GM12878 (cell line): ENCODE measurements around the gene SPOCD1. TPM values are rescaled to one million over a fixed set of nuclear protein-coding genes. Genes with fewer than 3 reads are reported as not detected.

Experiments used
- ATAC-seq: fragments of 200-7000 bp; cut with Tn5 transposase; 3 replicates; pipeline ENCODE4 v1.9.1; 2020; ENCODE audit warnings: mild to moderate bottlenecking, moderate library complexity
- BruUV-seq: library from RNA; stranded (reverse); fragments of 400-500 nt; replicated peaks from 2 replicates; lab custom pipeline; 2021; lab: Mats Ljungman, UMichigan
- CTCF ChIA-PET: fragments of 300-600 bp; sonication (Branson Sonifier 250); formaldehyde crosslinking; extraction: SDS; loops from one replicate; lab custom pipeline; 2021; ENCODE audit warnings: inconsistent platforms; lab: Yijun Ruan, JAX
- POLR2A ChIA-PET: fragments of 350-600 bp; formaldehyde crosslinking; extraction: SDS; loops from one replicate; lab custom pipeline; 2021; ENCODE audit warnings: inconsistent platforms; lab: Charles Lee
- RAD21 ChIA-PET: fragments of 300-600 bp; sonication (Branson Sonifier 250); formaldehyde crosslinking; loops from one replicate; lab custom pipeline; 2023; ENCODE audit warnings: antibody characterized with exemption; ENCODE audit not compliant: unreplicated experiment; lab: Charles Lee
- SMC1A ChIA-PET: fragments of 300-600 bp; sonication (Branson Sonifier 250); formaldehyde crosslinking; loops from one replicate; lab custom pipeline; 2023; ENCODE audit not compliant: unreplicated experiment, uncharacterized antibody; lab: Charles Lee
- DNase-seq: peaks from one replicate; pipeline ENCODE4 v3.0.0-alpha.2; 2011; ENCODE audit warnings: low read depth, low spot score
- FAIRE-seq: peaks from 3 replicates; lab custom pipeline; 2011; peaks lifted over from hg19 to GRCh38; lab: Jason Lieb, UNC
- H2AFZ ChIP-seq: 2 replicates; pipeline ENCODE4 v1.6.0; 2011; ENCODE audit warnings: low read depth, low read length, control low read depth; ENCODE audit not compliant: control insufficient read depth
- H3K27ac ChIP-seq: 2 replicates; pipeline ENCODE4 v1.5.1; 2011; ENCODE audit warnings: control low read depth; ENCODE audit not compliant: control insufficient read depth, insufficient read depth
- H3K27me3 ChIP-seq, 2 experiments: replicated peaks in 1 of 2; 2 replicates each; pipeline versions ENCODE4 v1.6.0 to v1.6.1; 2011; ENCODE audit warnings: low read length in 1 of 2; ENCODE audit not compliant: control insufficient read depth in 2 of 2, insufficient read depth in 2 of 2
- H3K36me3 ChIP-seq, 2 experiments: 2 replicates each; pipeline ENCODE4 v1.5.1; 2011; ENCODE audit warnings: low read length in 1 of 2; ENCODE audit not compliant: control insufficient read depth in 2 of 2, insufficient read depth in 2 of 2
- H3K4me1 ChIP-seq: 2 replicates; pipeline ENCODE4 v1.6.1; 2011; ENCODE audit warnings: mild to moderate bottlenecking, low read length, moderate library complexity, mixed read lengths; ENCODE audit not compliant: control insufficient read depth, insufficient read depth
- H3K4me2 ChIP-seq: 2 replicates; pipeline ENCODE4 v1.6.0; 2011; ENCODE audit warnings: control low read depth; ENCODE audit not compliant: control insufficient read depth, insufficient read depth
- H3K4me3 ChIP-seq: fragments of 200-600 bp; sonication (generic); 2 replicates; pipeline ENCODE4 v1.5.1; 2016
- H3K79me2 ChIP-seq: 2 replicates; pipeline ENCODE4 v1.6.0; 2011; ENCODE audit warnings: low read length; ENCODE audit not compliant: control insufficient read depth, insufficient read depth
- H3K9ac ChIP-seq: 2 replicates; pipeline ENCODE4 v1.8.0; 2011; ENCODE audit warnings: low read length, control low read depth, mixed read lengths; ENCODE audit not compliant: control insufficient read depth, insufficient read depth
- H3K9me3 ChIP-seq: replicated peaks from 3 replicates; pipeline ENCODE4 v1.5.1; 2011; ENCODE audit warnings: mild to moderate bottlenecking, low read length; ENCODE audit not compliant: control insufficient read depth, insufficient read depth
- H4K20me1 ChIP-seq: 2 replicates; pipeline ENCODE4 v1.6.0; 2011; ENCODE audit not compliant: control insufficient read depth, insufficient read depth
- BMI1 ChIP-seq: fragments of 450-650 bp; IDR thresholded peaks from 2 replicates; pipeline ENCODE4 v1.6.1; 2016; ENCODE audit warnings: mild to moderate bottlenecking, moderate library complexity, borderline replicate concordance
- CREB1 ChIP-seq: IDR thresholded peaks from 2 replicates; pipeline ENCODE4 v1.6.1; 2012; ENCODE audit warnings: low read depth, mild to moderate bottlenecking, inconsistent platforms
- JUNB ChIP-seq: IDR thresholded peaks from 2 replicates; pipeline ENCODE4 v1.6.1; 2016; ENCODE audit warnings: antibody characterized with exemption, mild to moderate bottlenecking
- MTA3 ChIP-seq: IDR thresholded peaks from 2 replicates; pipeline ENCODE4 v1.6.1; 2012; ENCODE audit warnings: low read length, inconsistent platforms, borderline replicate concordance
- NFYA ChIP-seq: IDR thresholded peaks from 2 replicates; pipeline ENCODE4 v1.6.1; 2011; ENCODE audit warnings: low read depth, mild to moderate bottlenecking, low read length, improper control_type of control experiment, borderline replicate concordance
- NKRF ChIP-seq: fragments of 450-650 bp; conservative IDR thresholded peaks from 2 replicates; pipeline ENCODE4 v1.6.1; 2017; ENCODE audit warnings: mild to moderate bottlenecking, moderate library complexity
- NR2C1 ChIP-seq: fragments of 450-650 bp; IDR thresholded peaks from 2 replicates; pipeline ENCODE4 v1.6.1; 2017; ENCODE audit warnings: antibody characterized with exemption, mild to moderate bottlenecking, moderate library complexity
- NR2C2 ChIP-seq: IDR thresholded peaks from 2 replicates; pipeline ENCODE4 v1.6.1; 2011; ENCODE audit warnings: borderline replicate concordance, low read depth; ENCODE audit not compliant: control insufficient read depth, insufficient read length
- NR2F1 ChIP-seq: fragments of 450-650 bp; conservative IDR thresholded peaks from 2 replicates; pipeline ENCODE4 v1.6.1; 2017; ENCODE audit warnings: mild to moderate bottlenecking
- PAX8 ChIP-seq: fragments of 450-650 bp; IDR thresholded peaks from 2 replicates; pipeline ENCODE4 v1.6.1; 2017; ENCODE audit warnings: mild to moderate bottlenecking, moderate library complexity
- RAD51 ChIP-seq: fragments of 450-650 bp; IDR thresholded peaks from 2 replicates; pipeline ENCODE4 v1.6.1; 2016; ENCODE audit warnings: moderate library complexity, mild to moderate bottlenecking, inconsistent platforms
- RFX5 ChIP-seq: IDR thresholded peaks from 2 replicates; pipeline ENCODE4 v1.6.1; 2011; ENCODE audit warnings: low read depth, low read length, improper control_type of control experiment
- SMAD5 ChIP-seq: IDR thresholded peaks from 2 replicates; pipeline ENCODE4 v1.6.1; 2016; ENCODE audit warnings: antibody characterized with exemption, low read depth
- SPI1 ChIP-seq: IDR thresholded peaks from 2 replicates; pipeline ENCODE4 v1.6.1; 2011; ENCODE audit warnings: low read depth, mild to moderate bottlenecking, low read length, moderate library complexity, borderline replicate concordance; ENCODE audit not compliant: insufficient read depth
- SUPT20H ChIP-seq: IDR thresholded peaks from 2 replicates; pipeline ENCODE4 v1.6.1; 2011; ENCODE audit warnings: low read depth, mild to moderate bottlenecking, low read length, moderate library complexity, borderline replicate concordance; ENCODE audit not compliant: control insufficient read depth
- YBX1 ChIP-seq: fragments of 450-650 bp; IDR thresholded peaks from 2 replicates; pipeline ENCODE4 v1.6.1; 2016; ENCODE audit warnings: antibody characterized with exemption
- WGBS: methylation state at CpG from one replicate; pipeline ENCODE4 v1.1.6; 2016; ENCODE audit warnings: low lambda C conversion rate; ENCODE audit not compliant: insufficient replicate concordance, insufficient coverage; ENCODE audit errors: missing lambda C conversion rate; 5-methylcytosine and 5-hydroxymethylcytosine counted together
- in situ Hi-C: fragments of 300-500 bp; cut with MboI; formaldehyde crosslinking; loops from 9 replicates; pipeline ENCODE4 v1.14.3; 2018; ENCODE audit warnings: mixed read lengths
- intact Hi-C: fragments of 100-400 bp; cut with micrococcal nuclease; formaldehyde crosslinking; loops from one replicate; pipeline ENCODE4 v1.14.2; 2022; ENCODE audit not compliant: unreplicated experiment
- polyA plus RNA-seq, 11 experiments: library from polyadenylated mRNA; depleted of rRNA in 4 of 11; unstranded in 6 of 11; stranded (reverse) in 5 of 11; fragments of >200 nt; fragmentation: Nextera tagmentation in 4 of 11; fragmentation: Illumina TruSeq in 1 of 11; extraction: Ambion mirVana in 4 of 11; extraction: Trizol in 1 of 11; gene quantifications; 1 replicate in 1 of 11; 2 replicates in 10 of 11; pipeline versions ENCODE4 v1.2.1 to v1.2.3, GENCODE V29; 2011 to 2016; ENCODE audit warnings: inconsistent platforms in 2 of 11, missing spikeins in 2 of 11, low read depth in 1 of 11
- total RNA-seq, 4 experiments: library from RNA; depleted of rRNA in 3 of 4; stranded (reverse); fragments of >200 nt in 3 of 4; fragmentation: Illumina TruSeq in 1 of 4; extraction: Trizol in 1 of 4; gene quantifications; 2 replicates each; pipeline versions ENCODE4 v1.2.1 to v1.2.3, GENCODE V29; 2013 to 2021
- TF ChIP-seq, protein P1 (sequence below): fragments of 450-650 bp; IDR thresholded peaks from 2 replicates; pipeline ENCODE4 v1.6.1; 2017; ENCODE audit warnings: mild to moderate bottlenecking, moderate library complexity
- TF ChIP-seq, protein P2 (sequence below): fragments of 450-650 bp; IDR thresholded peaks from 2 replicates; pipeline ENCODE4 v1.6.1; 2017; ENCODE audit warnings: mild to moderate bottlenecking, low read depth, inconsistent platforms; ENCODE audit not compliant: poor library complexity, severe bottlenecking

Gene SPOCD1
- total and polyA plus RNA-seq, 10 of the 15 experiments (the other 5 are each of a cell fraction or from before 2014, with no cell fraction given) = 0.02 to 0.65 (median 0.13) TPM; not detected in 4

DNA sequence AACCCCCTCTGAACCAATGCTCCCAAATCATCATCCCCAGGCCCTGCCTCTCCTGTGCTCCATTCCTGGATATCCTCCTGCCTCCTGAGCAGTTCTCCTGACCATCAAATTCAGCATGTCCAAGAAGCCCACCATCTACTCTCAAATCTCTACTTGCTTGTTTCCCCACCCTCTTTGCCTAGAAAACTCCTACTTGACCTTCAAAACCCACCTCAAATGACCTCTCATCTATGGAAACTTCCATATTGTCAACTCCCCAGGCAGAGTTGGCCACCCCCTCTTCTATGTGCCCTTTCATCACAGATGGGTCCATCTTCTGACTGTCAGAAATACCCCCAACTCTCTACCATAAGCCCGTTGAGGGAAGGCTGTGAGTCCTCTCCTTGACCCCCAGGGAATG lies 68.5 kb downstream of the SPOCD1 start:
- Histone ChIP-seq H3K9me3 (no peaks in the 10 kb centered on the region), H3K27ac (no peak overlapping the region), H2AFZ (no peak overlapping the region), H3K4me1 (peaks cover 24% of the 10 kb centered on the region), H3K27me3 (peaks cover 0 to 5% of the 10 kb centered on the region in 2 experiments; a peak in 1 of 4 replicates), H3K4me3 (no peak overlapping the region), H3K4me2 (no peak overlapping the region), H4K20me1 (no peaks in the 10 kb centered on the region), H3K79me2 (no peaks in the 10 kb centered on the region), H3K36me3 (no peaks in the 10 kb centered on the region), H3K9ac (no peak overlapping the region)
- DNase-seq = no peak
- ChIA-PET POLR2A (no interaction called here), CTCF (interaction anchor here (1.0 to 3.8 kb wide), 3 partner anchors 13 to 707 kb away, joined by 3 to 70 read pairs (median 12); no protein-coding TSS in a partner anchor), SMC1A (interaction anchor here (0.9 kb wide), 1 partner anchor 105 kb away, joined by 3 read pairs; no protein-coding TSS in a partner anchor), RAD21 (no interaction called here)
- intact Hi-C loops (no loop called here), in situ Hi-C loops (no loop called here)
- BruUV-seq = no TSS peak
- 0% methylated on average over 1 of the region's 1 CpG for WGBS
- no peak for FAIRE-seq
- TF ChIP-seq CREB1 (no peak), RAD51 (no peak), NFYA (no peak), NR2C2 (no peak), YBX1 (no peak), NR2C1 (no peak), SPI1 (no peak), RFX5 (no peak), NKRF (no peak), SMAD5 (no peak), JUNB (no peak), SUPT20H (no peak), NR2F1 (no peak), PAX8 (no peak), MTA3 (no peak), BMI1 (no peak)
- TF ChIP-seq, protein P1, sequence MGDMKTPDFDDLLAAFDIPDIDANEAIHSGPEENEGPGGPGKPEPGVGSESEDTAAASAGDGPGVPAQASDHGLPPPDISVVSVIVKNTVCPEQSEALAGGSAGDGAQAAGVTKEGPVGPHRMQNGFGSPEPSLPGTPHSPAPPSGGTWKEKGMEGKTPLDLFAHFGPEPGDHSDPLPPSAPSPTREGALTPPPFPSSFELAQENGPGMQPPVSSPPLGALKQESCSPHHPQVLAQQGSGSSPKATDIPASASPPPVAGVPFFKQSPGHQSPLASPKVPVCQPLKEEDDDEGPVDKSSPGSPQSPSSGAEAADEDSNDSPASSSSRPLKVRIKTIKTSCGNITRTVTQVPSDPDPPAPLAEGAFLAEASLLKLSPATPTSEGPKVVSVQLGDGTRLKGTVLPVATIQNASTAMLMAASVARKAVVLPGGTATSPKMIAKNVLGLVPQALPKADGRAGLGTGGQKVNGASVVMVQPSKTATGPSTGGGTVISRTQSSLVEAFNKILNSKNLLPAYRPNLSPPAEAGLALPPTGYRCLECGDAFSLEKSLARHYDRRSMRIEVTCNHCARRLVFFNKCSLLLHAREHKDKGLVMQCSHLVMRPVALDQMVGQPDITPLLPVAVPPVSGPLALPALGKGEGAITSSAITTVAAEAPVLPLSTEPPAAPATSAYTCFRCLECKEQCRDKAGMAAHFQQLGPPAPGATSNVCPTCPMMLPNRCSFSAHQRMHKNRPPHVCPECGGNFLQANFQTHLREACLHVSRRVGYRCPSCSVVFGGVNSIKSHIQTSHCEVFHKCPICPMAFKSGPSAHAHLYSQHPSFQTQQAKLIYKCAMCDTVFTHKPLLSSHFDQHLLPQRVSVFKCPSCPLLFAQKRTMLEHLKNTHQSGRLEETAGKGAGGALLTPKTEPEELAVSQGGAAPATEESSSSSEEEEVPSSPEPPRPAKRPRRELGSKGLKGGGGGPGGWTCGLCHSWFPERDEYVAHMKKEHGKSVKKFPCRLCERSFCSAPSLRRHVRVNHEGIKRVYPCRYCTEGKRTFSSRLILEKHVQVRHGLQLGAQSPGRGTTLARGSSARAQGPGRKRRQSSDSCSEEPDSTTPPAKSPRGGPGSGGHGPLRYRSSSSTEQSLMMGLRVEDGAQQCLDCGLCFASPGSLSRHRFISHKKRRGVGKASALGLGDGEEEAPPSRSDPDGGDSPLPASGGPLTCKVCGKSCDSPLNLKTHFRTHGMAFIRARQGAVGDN = no peak
- TF ChIP-seq, protein P2, sequence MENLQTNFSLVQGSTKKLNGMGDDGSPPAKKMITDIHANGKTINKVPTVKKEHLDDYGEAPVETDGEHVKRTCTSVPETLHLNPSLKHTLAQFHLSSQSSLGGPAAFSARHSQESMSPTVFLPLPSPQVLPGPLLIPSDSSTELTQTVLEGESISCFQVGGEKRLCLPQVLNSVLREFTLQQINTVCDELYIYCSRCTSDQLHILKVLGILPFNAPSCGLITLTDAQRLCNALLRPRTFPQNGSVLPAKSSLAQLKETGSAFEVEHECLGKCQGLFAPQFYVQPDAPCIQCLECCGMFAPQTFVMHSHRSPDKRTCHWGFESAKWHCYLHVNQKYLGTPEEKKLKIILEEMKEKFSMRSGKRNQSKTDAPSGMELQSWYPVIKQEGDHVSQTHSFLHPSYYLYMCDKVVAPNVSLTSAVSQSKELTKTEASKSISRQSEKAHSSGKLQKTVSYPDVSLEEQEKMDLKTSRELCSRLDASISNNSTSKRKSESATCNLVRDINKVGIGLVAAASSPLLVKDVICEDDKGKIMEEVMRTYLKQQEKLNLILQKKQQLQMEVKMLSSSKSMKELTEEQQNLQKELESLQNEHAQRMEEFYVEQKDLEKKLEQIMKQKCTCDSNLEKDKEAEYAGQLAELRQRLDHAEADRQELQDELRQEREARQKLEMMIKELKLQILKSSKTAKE = no peak
- ATAC-seq = no peak
